HG03025 (cell line): ENCODE measurements around the gene ITPRID2.

ENCODE experiments used
- ATAC-seq: cut with Tn5 transposase; IDR thresholded peaks from one replicate; pipeline ENCODE4 v1.9.1; 2021; ENCODE audit warnings: mild to moderate bottlenecking, moderate library complexity; ENCODE audit not compliant: unreplicated experiment, low FRiP score

Gene ITPRID2

GRCh38 chr2:181879295-181879694 is 12.2 kb upstream of the ITPRID2 start:
- ATAC-seq = no peak

GRCh38 chr2:181882246-181883020 is 9.1 kb upstream of the ITPRID2 start:
- no peak for ATAC-seq

- no peak for ATAC-seq
Observed at GRCh38 chr2:181884601-181885000, 6.9 kb upstream of the ITPRID2 start.

- no peak for ATAC-seq
Observed at GRCh38 chr2:181885096-181885495, 6.4 kb upstream of the ITPRID2 start.

- no peak for ATAC-seq
Observed at GRCh38 chr2:181886192-181886591, 5.3 kb upstream of the ITPRID2 start.

- ATAC-seq = no peak
Observed at GRCh38 chr2:181887045-181887444, 4.5 kb upstream of the ITPRID2 start.

- no peak for ATAC-seq
Observed at GRCh38 chr2:181889776-181890175, 1.8 kb upstream of the ITPRID2 start.

- no peak for ATAC-seq
Observed at GRCh38 chr2:181890271-181890670, 1.3 kb upstream of the ITPRID2 start.

- peak; percentile 53 for ATAC-seq
Observed at GRCh38 chr2:181891966-181892798, 652 bp downstream of the ITPRID2 start.

- no peak for ATAC-seq
Observed at GRCh38 chr2:181892799-181893435, 1.4 kb downstream of the ITPRID2 start.

GRCh38 chr2:181894381-181894780 is 2.9 kb downstream of the ITPRID2 start:
- no peak for ATAC-seq

- no peak for ATAC-seq
Observed at GRCh38 chr2:181895818-181896217, 4.3 kb downstream of the ITPRID2 start.

GRCh38 chr2:181896286-181896685 is 4.8 kb downstream of the ITPRID2 start:
- no peak for ATAC-seq

GRCh38 chr2:181900007-181900651 is 8.6 kb downstream of the ITPRID2 start:
- no peak for ATAC-seq

GRCh38 chr2:181902625-181903024 is 11.1 kb downstream of the ITPRID2 start:
- no peak for ATAC-seq

GRCh38 chr2:181904022-181904632 is 12.6 kb downstream of the ITPRID2 start:
- ATAC-seq = no peak

- ATAC-seq = no peak
Observed at GRCh38 chr2:181907057-181907456, 15.5 kb downstream of the ITPRID2 start.

- no peak for ATAC-seq
Observed at GRCh38 chr2:181907635-181908034, 16.1 kb downstream of the ITPRID2 start.

- peak; percentile 68 for ATAC-seq
Observed at GRCh38 chr2:181910028-181910831, 18.7 kb downstream of the ITPRID2 start.
